NCI-H226 (cell line): ENCODE measurements around the gene TMEM9.

Source experiments
- DNase-seq: peaks from one replicate; pipeline ENCODE4 v3.0.0-alpha.2; 2015

The TMEM9 gene

GRCh38 chr1:201100169-201100930 lies 53.9 kb downstream of the TMEM9 start:
- no peak for DNase-seq

GRCh38 chr1:201098992-201099677 lies 55.1 kb downstream of the TMEM9 start:
- DNase-seq = no peak

- DNase-seq = no peak
Measured at GRCh38 chr1:201096977-201097856, 57.1 kb downstream of the TMEM9 start.

- DNase-seq = no peak
Measured at GRCh38 chr1:201096041-201096461, 58.2 kb downstream of the TMEM9 start.

- DNase-seq = no peak
Measured at GRCh38 chr1:201095581-201095980, 58.7 kb downstream of the TMEM9 start.

GRCh38 chr1:201094832-201095231 lies 59.4 kb downstream of the TMEM9 start:
- no peak for DNase-seq

GRCh38 chr1:201093962-201094361 lies 60.3 kb downstream of the TMEM9 start:
- no peak for DNase-seq

GRCh38 chr1:201093561-201093960 lies 60.7 kb downstream of the TMEM9 start:
- DNase-seq = no peak

- DNase-seq = no peak
Measured at GRCh38 chr1:201092738-201093137, 61.5 kb downstream of the TMEM9 start.

GRCh38 chr1:201091256-201091655 lies 63.0 kb downstream of the TMEM9 start:
- no peak for DNase-seq

GRCh38 chr1:201090541-201090940 lies 63.7 kb downstream of the TMEM9 start:
- DNase-seq = no peak

GRCh38 chr1:201089596-201089995 lies 64.7 kb downstream of the TMEM9 start:
- DNase-seq = no peak

- DNase-seq = no peak
Measured at GRCh38 chr1:201088901-201089525, 65.3 kb downstream of the TMEM9 start.

- no peak for DNase-seq
Measured at GRCh38 chr1:201088395-201088794, 65.9 kb downstream of the TMEM9 start.

GRCh38 chr1:201085902-201086735 lies 68.2 kb downstream of the TMEM9 start:
- DNase-seq = peak; percentile 43
